Kidney (tissue), 14 donors: Measurements from ENCODE around the gene KLHL25. TPM values are rescaled to one million over a fixed set of nuclear protein-coding genes. Genes with fewer than 3 reads are reported as not detected.

Experiments
- DNase-seq, 5 donors: peaks; one replicate each; pipeline ENCODE4 v3.0.0-alpha.2; 2013 to 2020
- FAIRE-seq: peaks from 2 replicates; lab custom pipeline; 2012; peaks lifted over from hg19 to GRCh38; lab: Jason Lieb, UNC
- H3K27ac ChIP-seq, 2 donors: one replicate each; pipeline ENCODE4 v1.7.0; 2013; ENCODE audit warnings: low read depth in 2 of 2, low read length in 2 of 2, inconsistent platforms in 1 of 2
- H3K27me3 ChIP-seq: one replicate; pipeline ENCODE4 v1.7.1; 2013; ENCODE audit warnings: low read length, inconsistent platforms; ENCODE audit not compliant: control insufficient read depth, insufficient read depth
- H3K36me3 ChIP-seq, 3 donors: one replicate each; pipeline versions ENCODE4 v1.7.0 to v1.7.1; 2013; ENCODE audit warnings: low read length in 3 of 3, control low read depth in 1 of 3, inconsistent platforms in 1 of 3; ENCODE audit not compliant: insufficient read depth in 3 of 3, control insufficient read depth in 2 of 3
- H3K4me1 ChIP-seq, 3 donors: one replicate each; pipeline versions ENCODE4 v1.7.0 to v1.7.1; 2013; ENCODE audit warnings: low read length in 3 of 3, inconsistent platforms in 1 of 3, low read depth in 1 of 3; ENCODE audit not compliant: control insufficient read depth in 2 of 3, insufficient read depth in 2 of 3
- H3K4me3 ChIP-seq, 3 donors: one replicate each; pipeline versions ENCODE4 v1.7.0 to v1.8.1; 2013; ENCODE audit warnings: low read length in 3 of 3, control low read depth in 1 of 3, inconsistent platforms in 1 of 3
- H3K9ac ChIP-seq, 3 donors: one replicate each; pipeline versions ENCODE4 v1.7.0 to v1.7.1; 2013; ENCODE audit warnings: low read length in 3 of 3, control low read depth in 1 of 3, inconsistent platforms in 1 of 3
- H3K9me3 ChIP-seq, 3 donors: one replicate each; pipeline versions ENCODE4 v1.7.0 to v1.7.1; 2013; ENCODE audit warnings: low read length in 3 of 3, control low read depth in 1 of 3, inconsistent platforms in 1 of 3; ENCODE audit not compliant: control insufficient read depth in 2 of 3, insufficient read depth in 1 of 3
- CTCF ChIP-seq: IDR thresholded peaks from 3 replicates; pipeline ENCODE4 v1.5.1; 2012; ENCODE audit warnings: mild to moderate bottlenecking, moderate library complexity, borderline replicate concordance; ENCODE audit not compliant: insufficient read depth; ENCODE audit errors: extremely low read depth
- intact Hi-C: fragments of 100-400 bp; cut with DNase I; formaldehyde crosslinking; loops from one replicate; pipeline ENCODE4 v1.11.1; 2022
- polyA plus RNA-seq: library from polyadenylated mRNA; stranded (reverse); fragments of 350-450 nt; fragmentation: Illumina TruSeq; extraction: RNeasy Lipid Tissue Mini Kit (QIAGEN cat#74804); gene quantifications from one replicate; pipeline ENCODE4 v1.2.3, GENCODE V29; 2014; ENCODE audit warnings: low read depth, low replicate concordance; ENCODE audit not compliant: insufficient read depth
- total RNA-seq: library from RNA; stranded (reverse); fragmentation: NEBNext Ultra II Directional; extraction: Animal tissue kit (Norgen Biotek cat#: 25700); gene quantifications from one replicate; pipeline ENCODE4 v1.2.1, GENCODE V29; 2021
- donor health status: control.
- donor health status: control.
- donor health status: control.
- donor health status: control.
- donor health status: control.
- donor health status: DM: yes; HTN: yes; CAD: no.
- donor health status: Normal renal cell carcinoma (clear cell type).

KLHL25 gene
- total and polyA plus RNA-seq, 2 donors from 2014 or later = 5.3 to 8.4 TPM

DNA sequence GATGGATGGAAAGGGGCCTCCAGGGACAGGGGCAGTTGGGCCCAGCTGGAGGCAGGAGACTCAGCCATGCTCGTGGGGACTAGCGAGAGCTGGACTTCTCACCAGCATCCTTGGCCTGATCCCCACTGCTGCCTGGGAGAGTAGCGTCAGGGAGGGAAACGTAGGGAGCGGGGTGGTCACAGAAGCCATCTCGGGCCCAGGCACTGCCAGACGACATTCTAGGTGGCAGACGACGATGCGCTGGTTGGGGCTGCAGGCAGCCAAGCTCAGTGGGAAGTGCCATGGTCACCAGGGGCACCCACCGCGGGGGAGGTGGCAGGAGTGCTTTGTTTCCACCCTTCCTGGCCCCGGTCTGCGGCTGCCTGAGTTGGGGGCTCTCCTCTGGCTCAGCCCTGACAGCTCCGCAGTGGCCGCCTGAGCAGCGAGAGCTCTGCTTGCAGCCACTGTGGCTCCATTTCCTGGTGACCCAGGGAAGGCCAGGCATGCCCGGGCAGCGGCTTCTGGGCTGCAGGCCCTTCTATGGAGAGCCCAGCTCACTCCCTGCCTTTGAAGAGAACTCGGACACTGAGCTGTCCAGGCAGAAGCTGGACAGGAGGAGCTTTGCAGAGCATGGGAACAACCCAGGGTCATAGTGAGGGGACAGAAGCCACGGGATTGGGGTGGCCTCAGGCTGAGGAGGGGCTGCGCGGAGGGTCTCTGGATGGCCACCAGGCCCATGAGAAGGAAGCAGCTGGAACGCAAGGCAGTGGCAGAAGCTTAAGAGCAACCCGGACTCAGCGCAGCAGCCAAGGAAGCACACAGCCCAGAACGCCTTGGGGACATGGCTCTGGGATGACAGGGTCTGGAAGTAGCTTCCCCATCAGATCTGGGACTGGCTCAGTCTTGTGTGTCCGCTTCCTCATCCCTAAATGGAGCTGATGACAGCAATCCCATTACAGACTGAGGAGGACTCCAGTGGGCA is 30.8 kb downstream of the KLHL25 start:
- Histone ChIP-seq H3K4me3 (no peak overlapping the region), H3K9ac (no peak overlapping the region), H3K36me3 (no peaks in the 10 kb centered on the region), H3K4me1 (peaks cover 0 to 32% (median 28%) of the 10 kb centered on the region in 3 donors), H3K9me3 (no peaks in the 10 kb centered on the region), H3K27me3 (no peaks in the 10 kb centered on the region), H3K27ac (peak overlapping the region; percentile 16 to 33)
- TF ChIP-seq CTCF = no peak
- FAIRE-seq = no peak
- intact Hi-C loops = no loop called here
- DNase-seq = no peak

- intact Hi-C loops = no loop called here
- Histone ChIP-seq H3K36me3 (no peaks in the 10 kb centered on the region), H3K9me3 (no peaks in the 10 kb centered on the region), H3K4me3 (no peak overlapping the region), H3K9ac (no peak overlapping the region), H3K27me3 (no peaks in the 10 kb centered on the region), H3K4me1 (peaks cover 0 to 32% (median 28%) of the 10 kb centered on the region in 3 donors), H3K27ac (no peak overlapping the region)
- FAIRE-seq (no peak), DNase-seq (peak in 1 of 5 donors; percentile 47)
- TF ChIP-seq CTCF = no peak
Observed at GRCh38 chr15:85763157-85763556, 31.6 kb downstream of the KLHL25 start.

- TF ChIP-seq CTCF = no peak
- DNase-seq = peak in 1 of 5 donors; percentile 78
- peaks cover 0 to 1% (median 0%) of the 10 kb centered on the region in 3 donors for H3K36me3 ChIP-seq
- intact Hi-C loops = no loop called here
- H3K9ac ChIP-seq = no peak overlapping the region
- FAIRE-seq = no peak
- peaks cover 0 to 32% (median 28%) of the 10 kb centered on the region in 3 donors for H3K4me1 ChIP-seq
- H3K27me3 ChIP-seq = no peaks in the 10 kb centered on the region
- peak overlapping the region in 1 of 2 donors; percentile 15 for H3K27ac ChIP-seq
- no peaks in the 10 kb centered on the region for H3K9me3 ChIP-seq
- H3K4me3 ChIP-seq = no peak overlapping the region
Observed at GRCh38 chr15:85762756-85763127, 32.0 kb downstream of the KLHL25 start.
